RWPE2 (cell line): ENCODE measurements around the gene XRCC3.

ENCODE experiments used
- ATAC-seq: fragments of 200-7000 bp; cut with Tn5 transposase; 3 replicates; pipeline ENCODE4 v1.9.1; 2021; ENCODE audit warnings: low read depth
- DNase-seq: peaks from one replicate; pipeline ENCODE4 v3.0.0-alpha.2; 2020; ENCODE audit warnings: low spot score
- H3K27ac ChIP-seq: fragments of 450-650 bp; 2 replicates; pipeline ENCODE4 v1.5.1; 2017; ENCODE audit warnings: mild to moderate bottlenecking; ENCODE audit not compliant: poor library complexity, severe bottlenecking
- H3K27me3 ChIP-seq: fragments of 250-450 bp; sonication (Bioruptor Pico); 2 replicates; pipeline ENCODE4 v1.5.1; 2021; ENCODE audit warnings: mild to moderate bottlenecking, moderate library complexity; ENCODE audit not compliant: insufficient read depth, poor library complexity, severe bottlenecking
- H3K36me3 ChIP-seq: fragments of 250-450 bp; sonication (Bioruptor Pico); 2 replicates; pipeline ENCODE4 v1.5.1; 2020; ENCODE audit warnings: low read depth, mild to moderate bottlenecking, moderate library complexity
- H3K4me1 ChIP-seq: fragments of 250-450 bp; sonication (Bioruptor Pico); 2 replicates; pipeline ENCODE4 v1.5.1; 2021; ENCODE audit warnings: mild to moderate bottlenecking, moderate library complexity; ENCODE audit not compliant: insufficient read depth, poor library complexity, severe bottlenecking
- H3K4me3 ChIP-seq: fragments of 250-450 bp; sonication (Bioruptor Pico); 2 replicates; pipeline ENCODE4 v1.5.1; 2021; ENCODE audit warnings: mild to moderate bottlenecking, moderate library complexity; ENCODE audit not compliant: severe bottlenecking
- H3K9me3 ChIP-seq: fragments of 250-450 bp; sonication (Bioruptor Pico); 2 replicates; pipeline ENCODE4 v1.5.1; 2021; ENCODE audit warnings: mild to moderate bottlenecking, moderate library complexity; ENCODE audit not compliant: severe bottlenecking
- CTCF ChIP-seq: fragments of 450-650 bp; IDR thresholded peaks from one replicate; pipeline ENCODE4 v1.5.1; 2017; ENCODE audit warnings: mild to moderate bottlenecking, moderate library complexity; ENCODE audit not compliant: poor library complexity, severe bottlenecking

XRCC3 gene

GRCh38 chr14:103696070-103696402, 19.2 kb downstream of the XRCC3 start:
- no peaks in the 10 kb centered on the region for H3K9me3 ChIP-seq
- DNase-seq (no peak), ATAC-seq (no peak)
- H3K36me3 ChIP-seq = peaks cover 90% of the 10 kb centered on the region
- no peak for TF ChIP-seq CTCF
- H3K4me1 ChIP-seq = peaks cover 17% of the 10 kb centered on the region
- H3K4me3 ChIP-seq = no peak overlapping the region
- H3K27me3 ChIP-seq = no peaks in the 10 kb centered on the region
- no peak overlapping the region for H3K27ac ChIP-seq

- H3K27ac ChIP-seq = no peak overlapping the region
- H3K36me3 ChIP-seq = peaks cover 90% of the 10 kb centered on the region
- DNase-seq (no peak), ATAC-seq (no peak)
- H3K4me3 ChIP-seq = no peak overlapping the region
- peaks cover 17% of the 10 kb centered on the region for H3K4me1 ChIP-seq
- no peak for TF ChIP-seq CTCF
- H3K9me3 ChIP-seq = no peaks in the 10 kb centered on the region
- H3K27me3 ChIP-seq = no peaks in the 10 kb centered on the region
Measured at GRCh38 chr14:103695296-103696069, 19.8 kb downstream of the XRCC3 start.

GRCh38 chr14:103694572-103695026, 20.7 kb downstream of the XRCC3 start:
- peaks cover 85% of the 10 kb centered on the region for H3K36me3 ChIP-seq
- H3K9me3 ChIP-seq = no peaks in the 10 kb centered on the region
- H3K27me3 ChIP-seq = no peaks in the 10 kb centered on the region
- H3K4me1 ChIP-seq = peaks cover 17% of the 10 kb centered on the region
- no peak for TF ChIP-seq CTCF
- no peak for ATAC-seq
- no peak overlapping the region for H3K27ac ChIP-seq
- H3K4me3 ChIP-seq = no peak overlapping the region
- no peak for DNase-seq

GRCh38 chr14:103693515-103693914, 21.7 kb downstream of the XRCC3 start:
- Histone ChIP-seq H3K36me3 (peaks cover 85% of the 10 kb centered on the region), H3K27ac (peak overlapping the region; percentile 18), H3K9me3 (no peaks in the 10 kb centered on the region), H3K27me3 (no peaks in the 10 kb centered on the region), H3K4me3 (no peak overlapping the region), H3K4me1 (peaks cover 17% of the 10 kb centered on the region)
- no peak for TF ChIP-seq CTCF
- peak; percentile 70 for ATAC-seq
- DNase-seq = peak; percentile 82

- no peak overlapping the region for H3K4me3 ChIP-seq
- ATAC-seq (no peak; the same call in 2 of the 3 replicates), DNase-seq (no peak)
- H3K36me3 ChIP-seq = peaks cover 85% of the 10 kb centered on the region
- H3K4me1 ChIP-seq = peaks cover 17% of the 10 kb centered on the region
- H3K27ac ChIP-seq = peak overlapping the region; percentile 18
- H3K27me3 ChIP-seq = no peaks in the 10 kb centered on the region
- TF ChIP-seq CTCF = no peak
- no peaks in the 10 kb centered on the region for H3K9me3 ChIP-seq
Measured at GRCh38 chr14:103692871-103693270, 22.4 kb downstream of the XRCC3 start.
